AG08395 (cell line): ENCODE measurements around the gene MYOT.
"Not testable (repeated sequence)": the region's sequence is repeated elsewhere in the genome, so short reads cannot be mapped to it uniquely, and the experiment has no call there.

ENCODE experiments used
- DNase-seq: peaks from one replicate; pipeline ENCODE4 v3.0.0; 2012; ENCODE audit warnings: mixed read lengths, low spot score

MYOT gene

GRCh38 chr5:137867664-137868063, at the start of gene MYOT:
MYOT (plus strand) TSS chr5:137867860; CDS start chr5:137870652, 2,792 bp downstream.
- DNase-seq = no peak

- no peak for DNase-seq
Measured at GRCh38 chr5:137819766-137820165, 47.9 kb upstream of the MYOT start.

GRCh38 chr5:137822158-137822764, 45.4 kb upstream of the MYOT start:
- peak; percentile 27 for DNase-seq

GRCh38 chr5:137822984-137823383, 44.7 kb upstream of the MYOT start:
- no peak for DNase-seq

GRCh38 chr5:137825165-137825564, 42.5 kb upstream of the MYOT start:
- no peak for DNase-seq

- no peak for DNase-seq
Measured at GRCh38 chr5:137826067-137826466, 41.6 kb upstream of the MYOT start.

GRCh38 chr5:137828180-137828579, 39.5 kb upstream of the MYOT start:
- DNase-seq = no peak

GRCh38 chr5:137828664-137829063, 39.0 kb upstream of the MYOT start:
- DNase-seq = no peak

- DNase-seq = no peak
Measured at GRCh38 chr5:137831105-137831504, 36.6 kb upstream of the MYOT start.

- no peak for DNase-seq
Measured at GRCh38 chr5:137831526-137831925, 36.1 kb upstream of the MYOT start.

GRCh38 chr5:137832416-137832815, 35.2 kb upstream of the MYOT start:
- DNase-seq = no peak

GRCh38 chr5:137833463-137833862, 34.2 kb upstream of the MYOT start:
- peak; percentile 24 for DNase-seq

- no peak for DNase-seq
Measured at GRCh38 chr5:137834498-137835049, 33.1 kb upstream of the MYOT start.

- DNase-seq = no peak
Measured at GRCh38 chr5:137836298-137836697, 31.4 kb upstream of the MYOT start.

- no peak for DNase-seq
Measured at GRCh38 chr5:137836997-137837396, 30.7 kb upstream of the MYOT start.

- DNase-seq = no peak
Measured at GRCh38 chr5:137837491-137838394, 29.9 kb upstream of the MYOT start.

- no peak for DNase-seq
Measured at GRCh38 chr5:137838976-137839375, 28.7 kb upstream of the MYOT start.

- no peak for DNase-seq
Measured at GRCh38 chr5:137842296-137842695, 25.4 kb upstream of the MYOT start.

GRCh38 chr5:137843676-137844299, 23.9 kb upstream of the MYOT start:
- no peak for DNase-seq

GRCh38 chr5:137845472-137845871, 22.2 kb upstream of the MYOT start:
- no peak for DNase-seq

GRCh38 chr5:137847687-137848086, 20.0 kb upstream of the MYOT start:
- DNase-seq = no peak

GRCh38 chr5:137853165-137853564, 14.5 kb upstream of the MYOT start:
- not testable (repeated sequence) for DNase-seq

- DNase-seq = no peak
Measured at GRCh38 chr5:137856201-137856600, 11.5 kb upstream of the MYOT start.
